H1 (cell line): ENCODE results near the gene NKAIN2.

Source experiments
- CEBPB ChIP-seq: IDR thresholded peaks from 2 replicates; pipeline ENCODE4 v1.6.1; 2012; ENCODE audit warnings: low read depth, low read length
- EP300 ChIP-seq, 2 experiments: IDR thresholded peaks; 1 replicate in 1 of 2; 2 replicates in 1 of 2; pipeline ENCODE4 v1.6.1; 2011 to 2012; ENCODE audit warnings: low read depth in 2 of 2, low read length in 2 of 2, mild to moderate bottlenecking in 2 of 2, borderline replicate concordance in 1 of 2, inconsistent platforms in 1 of 2, moderate library complexity in 1 of 2
- FOSL1 ChIP-seq: IDR thresholded peaks from 2 replicates; pipeline ENCODE4 v1.6.1; 2011; ENCODE audit warnings: mild to moderate bottlenecking, low read depth, low read length, moderate library complexity; ENCODE audit not compliant: insufficient read depth
- MAX ChIP-seq: IDR thresholded peaks from 2 replicates; pipeline ENCODE4 v1.6.1; 2012; ENCODE audit warnings: inconsistent platforms
- TAF7 ChIP-seq: optimal IDR thresholded peaks from 2 replicates; pipeline ENCODE3; 2011; ENCODE audit warnings: low read depth, mild to moderate bottlenecking, inconsistent platforms, low read length, moderate library complexity, borderline replicate concordance
- TEAD4 ChIP-seq: IDR thresholded peaks from 2 replicates; pipeline ENCODE4 v1.6.1; 2012; ENCODE audit warnings: low read depth, low read length, inconsistent platforms, mixed read lengths
- TF ChIP-seq, protein P1 (sequence below), 3 experiments: IDR thresholded peaks; 1 replicate in 2 of 3; 2 replicates in 1 of 3; pipeline versions ENCODE4 v1.5.1 to v1.6.1; 2011; ENCODE audit warnings: low read length in 3 of 3, mild to moderate bottlenecking in 3 of 3, inconsistent platforms in 2 of 3, low read depth in 1 of 3, moderate library complexity in 1 of 3; ENCODE audit not compliant: insufficient read depth in 1 of 3; ENCODE audit errors: control extremely low read depth in 1 of 3
- TF ChIP-seq, protein P2 (sequence below): IDR thresholded peaks from 2 replicates; pipeline ENCODE4 v1.6.1; 2012; ENCODE audit warnings: low read length, inconsistent platforms

- TF ChIP-seq, protein P1, sequence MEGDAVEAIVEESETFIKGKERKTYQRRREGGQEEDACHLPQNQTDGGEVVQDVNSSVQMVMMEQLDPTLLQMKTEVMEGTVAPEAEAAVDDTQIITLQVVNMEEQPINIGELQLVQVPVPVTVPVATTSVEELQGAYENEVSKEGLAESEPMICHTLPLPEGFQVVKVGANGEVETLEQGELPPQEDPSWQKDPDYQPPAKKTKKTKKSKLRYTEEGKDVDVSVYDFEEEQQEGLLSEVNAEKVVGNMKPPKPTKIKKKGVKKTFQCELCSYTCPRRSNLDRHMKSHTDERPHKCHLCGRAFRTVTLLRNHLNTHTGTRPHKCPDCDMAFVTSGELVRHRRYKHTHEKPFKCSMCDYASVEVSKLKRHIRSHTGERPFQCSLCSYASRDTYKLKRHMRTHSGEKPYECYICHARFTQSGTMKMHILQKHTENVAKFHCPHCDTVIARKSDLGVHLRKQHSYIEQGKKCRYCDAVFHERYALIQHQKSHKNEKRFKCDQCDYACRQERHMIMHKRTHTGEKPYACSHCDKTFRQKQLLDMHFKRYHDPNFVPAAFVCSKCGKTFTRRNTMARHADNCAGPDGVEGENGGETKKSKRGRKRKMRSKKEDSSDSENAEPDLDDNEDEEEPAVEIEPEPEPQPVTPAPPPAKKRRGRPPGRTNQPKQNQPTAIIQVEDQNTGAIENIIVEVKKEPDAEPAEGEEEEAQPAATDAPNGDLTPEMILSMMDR (IDR thresholded peaks at IDR 0.05; ENCODE audit: control extremely low read depth in 1 of 3, insufficient read depth in 1 of 3, low read depth in 1 of 3, low read length in 3 of 3): no peak
- TF ChIP-seq EP300 (IDR thresholded peaks at IDR 0.05; ENCODE audit: borderline replicate concordance in 1 of 2, low read depth in 2 of 2, low read length in 2 of 2) (no peak), TAF7 (no peak), MAX (no peak), TEAD4 (no peak), FOSL1 (no peak), CEBPB (no peak)
- TF ChIP-seq, protein P2, sequence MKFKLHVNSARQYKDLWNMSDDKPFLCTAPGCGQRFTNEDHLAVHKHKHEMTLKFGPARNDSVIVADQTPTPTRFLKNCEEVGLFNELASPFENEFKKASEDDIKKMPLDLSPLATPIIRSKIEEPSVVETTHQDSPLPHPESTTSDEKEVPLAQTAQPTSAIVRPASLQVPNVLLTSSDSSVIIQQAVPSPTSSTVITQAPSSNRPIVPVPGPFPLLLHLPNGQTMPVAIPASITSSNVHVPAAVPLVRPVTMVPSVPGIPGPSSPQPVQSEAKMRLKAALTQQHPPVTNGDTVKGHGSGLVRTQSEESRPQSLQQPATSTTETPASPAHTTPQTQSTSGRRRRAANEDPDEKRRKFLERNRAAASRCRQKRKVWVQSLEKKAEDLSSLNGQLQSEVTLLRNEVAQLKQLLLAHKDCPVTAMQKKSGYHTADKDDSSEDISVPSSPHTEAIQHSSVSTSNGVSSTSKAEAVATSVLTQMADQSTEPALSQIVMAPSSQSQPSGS: no peak
Measured at GRCh38 chr6:123899745-123900144, 96.1 kb downstream of the NKAIN2 start.
